NT2/D1 (cell line): ENCODE measurements around the gene GTF2H2.
"Not testable (repeated sequence)": the region's sequence is repeated elsewhere in the genome, so short reads cannot be mapped to it uniquely, and the experiment has no call there.

Experiments
- SUZ12 ChIP-seq: IDR thresholded peaks from 2 replicates; pipeline ENCODE4 v1.6.1; 2011; ENCODE audit not compliant: insufficient read length, insufficient read depth; ENCODE audit errors: extremely low read depth
- YY1 ChIP-seq: IDR thresholded peaks from 2 replicates; pipeline ENCODE4 v1.6.1; 2011; ENCODE audit not compliant: insufficient read length, insufficient read depth
- ZNF274 ChIP-seq: IDR thresholded peaks from 2 replicates; pipeline ENCODE4 v1.6.1; 2011; ENCODE audit warnings: mild to moderate bottlenecking, low read depth, low read length

- not testable (repeated sequence) for TF ChIP-seq ZNF274, YY1, SUZ12
These were observed 29.9 kb upstream of the GTF2H2 start for GRCh38 chr5:71097173-71097929.
